Fibroblast of villous mesenchyme (primary cell): Measurements from ENCODE around the gene UQCC2. TPM values are rescaled to one million over a fixed set of nuclear protein-coding genes. Genes with fewer than 3 reads are reported as not detected.
A peak's percentile ranks its signal among the peaks of the same experiment; 100 is the strongest.

Experiments used
- DNase-seq: peaks from one replicate; pipeline ENCODE4 v3.0.0-alpha.2; 2010; ENCODE audit warnings: low read depth
- H3K4me3 ChIP-seq: 2 replicates; pipeline ENCODE4 v1.5.1; 2011; ENCODE audit warnings: low read depth, mild to moderate bottlenecking, low read length
- total RNA-seq: library from RNA; depleted of rRNA; stranded (reverse); fragments of >200 nt; gene quantifications from 2 replicates; pipeline ENCODE4 v1.2.3, GENCODE V29; 2012
- TF ChIP-seq, protein P1 (sequence below): IDR thresholded peaks from 2 replicates; pipeline ENCODE4 v1.5.1; 2012; ENCODE audit warnings: low read depth, mild to moderate bottlenecking, low read length; ENCODE audit not compliant: insufficient read depth

The UQCC2 gene
- total RNA-seq, 1 donor: 24.6 TPM

GRCh38 chr6:33755070-33755869, 43.8 kb upstream of the UQCC2 start:
- H3K4me3 ChIP-seq: no peak overlapping the region
- no peak for DNase-seq
- TF ChIP-seq, protein P1, sequence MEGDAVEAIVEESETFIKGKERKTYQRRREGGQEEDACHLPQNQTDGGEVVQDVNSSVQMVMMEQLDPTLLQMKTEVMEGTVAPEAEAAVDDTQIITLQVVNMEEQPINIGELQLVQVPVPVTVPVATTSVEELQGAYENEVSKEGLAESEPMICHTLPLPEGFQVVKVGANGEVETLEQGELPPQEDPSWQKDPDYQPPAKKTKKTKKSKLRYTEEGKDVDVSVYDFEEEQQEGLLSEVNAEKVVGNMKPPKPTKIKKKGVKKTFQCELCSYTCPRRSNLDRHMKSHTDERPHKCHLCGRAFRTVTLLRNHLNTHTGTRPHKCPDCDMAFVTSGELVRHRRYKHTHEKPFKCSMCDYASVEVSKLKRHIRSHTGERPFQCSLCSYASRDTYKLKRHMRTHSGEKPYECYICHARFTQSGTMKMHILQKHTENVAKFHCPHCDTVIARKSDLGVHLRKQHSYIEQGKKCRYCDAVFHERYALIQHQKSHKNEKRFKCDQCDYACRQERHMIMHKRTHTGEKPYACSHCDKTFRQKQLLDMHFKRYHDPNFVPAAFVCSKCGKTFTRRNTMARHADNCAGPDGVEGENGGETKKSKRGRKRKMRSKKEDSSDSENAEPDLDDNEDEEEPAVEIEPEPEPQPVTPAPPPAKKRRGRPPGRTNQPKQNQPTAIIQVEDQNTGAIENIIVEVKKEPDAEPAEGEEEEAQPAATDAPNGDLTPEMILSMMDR: no peak

- TF ChIP-seq, protein P1: no peak
- no peak for DNase-seq
- H3K4me3 ChIP-seq: no peak overlapping the region
These were observed 42.7 kb upstream of the UQCC2 start for GRCh38 chr6:33754222-33754621.

DNA sequence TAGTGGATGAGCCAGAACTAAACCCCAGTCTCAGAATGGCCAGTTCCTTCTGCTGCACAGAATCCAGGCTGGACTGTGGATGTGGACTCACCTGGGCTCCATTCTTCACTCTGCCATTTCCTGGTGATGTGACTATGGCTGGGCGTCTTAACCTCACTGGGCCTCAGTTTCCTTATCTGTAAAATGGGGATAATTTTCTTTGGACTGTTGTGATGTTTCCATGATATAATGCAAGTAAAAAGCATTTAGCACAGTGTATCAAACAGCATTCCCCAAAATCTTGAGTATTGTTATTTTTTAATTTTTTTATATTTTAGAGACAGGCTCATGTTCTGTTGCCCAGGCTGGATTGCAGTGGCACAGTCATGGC, 41.1 kb upstream of the UQCC2 start:
- no peak for DNase-seq
- TF ChIP-seq, protein P1: no peak
- H3K4me3 ChIP-seq: no peak overlapping the region

GRCh38 chr6:33751771-33752645, 40.5 kb upstream of the UQCC2 start:
- DNase-seq: no peak
- TF ChIP-seq, protein P1: no peak
- H3K4me3 ChIP-seq: no peak overlapping the region

DNA sequence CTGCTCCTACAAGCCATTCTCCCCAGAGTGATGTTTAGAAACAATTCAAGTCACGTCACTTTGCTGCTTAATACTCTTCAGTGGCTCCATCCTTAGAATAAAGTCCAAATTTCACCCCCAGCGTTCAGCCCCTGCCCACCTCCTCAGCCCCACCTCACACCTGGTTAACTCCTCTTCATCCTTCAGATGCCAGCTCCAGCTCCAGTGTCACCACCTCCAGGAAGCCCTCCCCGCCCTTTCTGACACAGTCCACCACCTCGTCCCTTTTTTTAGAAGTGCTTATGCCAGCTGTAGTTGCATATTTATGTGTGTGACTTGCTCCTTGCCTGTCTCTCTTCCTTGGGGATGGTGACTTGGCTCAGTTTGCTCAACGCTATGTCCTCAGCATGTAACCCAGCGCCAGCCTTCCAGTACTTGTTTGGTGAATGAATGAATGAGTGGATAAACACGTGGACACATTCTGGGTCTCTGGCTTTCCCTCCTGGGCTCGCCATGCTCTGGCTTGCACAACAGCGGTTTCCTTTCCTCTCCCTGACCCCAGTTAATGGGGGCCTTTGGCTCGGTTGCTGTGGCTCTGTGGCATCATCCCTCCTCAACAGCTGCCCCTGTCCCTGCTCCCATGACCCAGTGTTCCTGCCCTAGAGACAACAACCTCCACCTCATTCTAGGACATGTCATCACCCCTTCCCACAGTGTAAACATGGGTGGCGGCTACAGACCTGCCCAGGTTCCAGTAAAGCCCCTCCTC, 38.9 kb upstream of the UQCC2 start:
- TF ChIP-seq, protein P1: no peak
- no peak overlapping the region for H3K4me3 ChIP-seq

DNA sequence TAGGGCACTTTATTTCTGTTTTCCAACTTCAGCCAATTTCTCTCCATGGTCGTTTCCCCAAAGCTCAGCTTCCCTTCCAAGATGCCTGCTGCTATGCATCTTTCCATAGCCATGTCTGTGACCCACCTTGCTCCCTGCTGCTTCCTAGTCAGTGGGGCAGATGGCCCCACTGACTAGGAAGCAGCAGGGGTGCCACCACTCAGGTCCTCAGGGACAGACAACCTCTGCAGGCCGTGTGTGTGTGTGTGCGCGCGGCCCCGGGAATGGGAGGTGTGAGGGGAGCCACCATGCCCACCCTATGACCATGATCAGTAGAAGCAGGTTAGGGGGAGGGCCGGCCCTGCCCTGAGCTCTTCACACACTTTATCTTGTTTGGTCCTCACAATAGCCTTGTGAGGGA, 37.9 kb upstream of the UQCC2 start:
- no peak overlapping the region for H3K4me3 ChIP-seq
- TF ChIP-seq, protein P1: no peak
- DNase-seq: no peak

More for the DNA sequence above, 38.9 kb upstream of the UQCC2 start:
- DNase-seq: peak; percentile 97
